GM21390 (cell line): ENCODE results near the gene TCL1A.
A peak's percentile ranks its signal among the peaks of the same experiment; 100 is the strongest.

ENCODE experiments used
- ATAC-seq: cut with Tn5 transposase; IDR thresholded peaks from one replicate; pipeline ENCODE4 v1.9.1; 2021; ENCODE audit not compliant: unreplicated experiment

TCL1A gene

GRCh38 chr14:95707327-95707726 lies 6.6 kb downstream of the TCL1A start:
- ATAC-seq, result no peak

DNA sequence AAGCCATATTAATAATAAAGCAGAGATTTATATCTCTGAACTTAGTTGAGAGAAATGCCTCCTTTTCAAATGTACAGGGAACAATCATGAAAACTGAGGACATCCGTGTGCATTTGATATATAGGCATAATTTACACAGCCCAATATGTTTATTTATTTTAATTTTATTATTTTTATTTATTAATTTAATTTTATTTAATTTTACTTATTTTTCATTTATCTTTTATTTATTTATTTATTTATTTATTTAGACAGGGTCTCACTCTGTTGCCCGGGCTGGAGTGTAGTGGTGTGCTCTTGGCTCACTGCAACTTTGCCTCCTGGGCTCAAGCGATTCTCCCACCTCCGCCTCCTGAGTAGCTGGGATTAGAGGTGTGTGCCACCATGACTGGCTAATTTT lies 8.4 kb downstream of the TCL1A start:
- no peak for ATAC-seq

- no peak for ATAC-seq
Measured at GRCh38 chr14:95703805-95704204, 10.1 kb downstream of the TCL1A start.

DNA sequence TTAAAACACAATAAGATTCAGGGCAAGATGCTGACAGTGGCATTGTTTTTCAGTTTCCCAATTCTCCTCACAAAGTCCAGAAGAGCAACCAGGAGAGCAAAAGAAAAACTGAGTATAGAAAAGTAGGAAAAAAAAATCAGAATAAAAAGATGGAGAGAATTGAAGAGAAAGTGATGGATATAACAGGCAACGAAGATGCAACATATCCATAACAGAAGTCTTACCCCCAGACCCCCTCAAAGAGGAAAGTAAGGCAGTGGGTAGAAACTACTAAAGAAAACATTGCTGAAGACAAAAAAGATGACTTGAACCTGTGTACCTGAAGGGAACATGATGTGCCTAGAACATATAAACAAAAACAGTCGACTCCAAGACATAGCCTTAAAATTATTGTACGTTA lies 10.6 kb downstream of the TCL1A start:
- no peak for ATAC-seq

DNA sequence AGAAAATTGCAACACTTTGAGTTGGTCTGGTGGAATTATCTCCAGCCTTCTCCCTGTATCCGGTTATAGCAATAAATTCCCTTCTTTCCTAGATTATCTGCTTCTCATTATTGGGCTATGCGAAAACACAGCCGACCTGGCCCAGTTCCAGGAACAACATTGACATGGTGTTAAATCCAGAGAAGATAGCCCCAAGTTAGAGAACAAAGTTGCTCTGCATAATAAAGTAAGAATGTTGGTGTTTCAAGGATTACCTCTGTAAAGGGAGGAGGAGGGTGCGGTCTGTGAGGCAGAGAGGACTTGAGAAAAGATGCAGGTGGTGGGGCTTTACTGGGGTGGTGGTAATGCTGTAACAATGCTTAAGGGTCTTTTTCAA lies 12.1 kb downstream of the TCL1A start:
- ATAC-seq, result no peak

DNA sequence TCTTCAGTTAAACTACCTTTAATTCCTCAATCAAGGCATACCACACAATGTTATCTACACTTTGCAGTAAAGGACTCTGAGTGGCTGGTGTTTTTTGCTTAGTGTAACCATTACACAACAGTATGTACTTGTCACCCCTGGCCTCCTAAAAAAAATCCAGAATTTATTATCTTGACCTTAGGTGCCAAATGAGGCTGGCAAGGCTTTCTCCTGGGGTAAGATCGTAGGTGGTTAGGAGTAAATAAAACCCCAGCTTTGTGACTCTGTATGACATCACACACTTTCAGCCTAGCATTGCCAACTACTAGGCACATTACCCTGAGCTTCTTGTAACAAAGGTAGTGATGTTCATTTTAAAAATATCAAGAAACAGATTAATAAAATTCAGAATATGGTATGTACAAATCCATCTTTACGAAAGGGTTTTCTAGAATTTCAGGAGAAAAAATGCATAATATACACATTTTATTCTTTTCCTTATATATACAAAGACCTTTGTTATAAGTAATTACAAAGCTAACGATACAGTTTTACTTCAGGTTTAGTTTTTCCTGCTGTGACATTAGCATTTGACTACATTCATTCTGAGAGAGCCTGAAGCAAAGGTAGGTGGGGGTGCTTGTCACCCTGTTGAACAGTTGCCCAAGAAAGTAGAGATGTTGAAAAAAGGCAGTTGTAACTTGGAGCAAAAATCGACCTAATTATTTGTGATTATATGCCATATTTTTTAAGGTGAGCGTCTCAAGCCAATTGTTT lies 13.5 kb downstream of the TCL1A start:
- ATAC-seq, result no peak

DNA sequence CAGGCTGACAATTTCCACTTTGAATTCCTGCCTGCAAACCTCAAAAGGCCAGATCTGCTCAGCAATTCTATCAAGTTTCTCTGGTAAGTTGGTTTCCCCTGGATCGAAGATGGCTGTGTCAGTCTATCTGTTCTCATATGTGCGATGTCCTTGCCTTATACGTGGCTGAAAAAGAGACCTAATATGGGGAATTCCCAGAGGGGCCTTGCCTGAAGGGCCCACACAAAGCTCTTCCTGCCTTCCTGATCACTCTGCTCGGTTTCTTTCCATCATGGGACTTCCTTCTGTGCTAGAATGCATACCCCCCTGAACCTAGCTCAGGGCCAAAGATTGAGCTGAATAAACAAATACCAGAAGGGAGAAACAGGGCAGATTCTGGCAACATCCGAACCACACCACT lies 14.5 kb downstream of the TCL1A start:
- ATAC-seq, result peak; percentile 51

DNA sequence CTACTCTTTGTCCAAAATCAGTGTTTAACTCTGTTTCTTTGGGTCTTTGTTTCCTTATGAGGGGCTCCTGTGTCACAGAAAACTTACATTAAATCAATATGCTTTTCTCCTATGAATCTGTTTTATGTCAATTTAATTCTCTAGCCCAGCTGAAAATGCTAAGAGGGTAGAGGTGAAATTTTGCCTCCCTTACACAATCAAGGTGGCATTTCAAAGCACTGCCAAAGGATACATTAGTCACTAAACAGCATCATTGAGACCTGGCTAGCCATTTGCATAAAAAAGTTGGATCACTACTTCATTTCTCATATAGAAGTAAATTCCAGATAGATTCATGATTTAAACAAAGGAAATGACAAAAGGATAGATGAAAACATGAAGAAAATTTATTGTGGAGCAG lies 15.6 kb downstream of the TCL1A start:
- no peak for ATAC-seq

DNA sequence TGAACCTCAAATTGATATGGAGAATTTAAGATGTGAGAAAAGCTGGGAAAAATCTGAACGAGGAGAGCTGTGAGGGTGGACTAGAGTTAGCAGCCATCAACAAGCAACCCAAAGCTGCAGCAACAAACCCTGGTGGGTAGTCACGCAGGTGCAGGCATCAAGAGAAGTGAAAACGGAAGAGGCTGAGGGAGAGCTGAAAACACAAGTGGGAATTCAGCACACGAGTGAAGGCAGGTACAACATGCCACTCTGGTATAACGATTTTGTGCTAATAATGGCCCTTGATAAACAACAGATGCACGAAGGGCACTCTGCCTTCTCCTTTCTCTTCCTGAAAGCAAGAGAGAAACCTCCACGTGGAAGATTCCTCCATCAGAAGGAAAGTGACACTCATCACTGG lies 16.2 kb downstream of the TCL1A start:
- ATAC-seq, result peak; percentile 61

GRCh38 chr14:95696741-95697140 lies 17.2 kb downstream of the TCL1A start:
- ATAC-seq, result no peak

GRCh38 chr14:95695913-95696312 lies 18.0 kb downstream of the TCL1A start:
- ATAC-seq, result no peak

DNA sequence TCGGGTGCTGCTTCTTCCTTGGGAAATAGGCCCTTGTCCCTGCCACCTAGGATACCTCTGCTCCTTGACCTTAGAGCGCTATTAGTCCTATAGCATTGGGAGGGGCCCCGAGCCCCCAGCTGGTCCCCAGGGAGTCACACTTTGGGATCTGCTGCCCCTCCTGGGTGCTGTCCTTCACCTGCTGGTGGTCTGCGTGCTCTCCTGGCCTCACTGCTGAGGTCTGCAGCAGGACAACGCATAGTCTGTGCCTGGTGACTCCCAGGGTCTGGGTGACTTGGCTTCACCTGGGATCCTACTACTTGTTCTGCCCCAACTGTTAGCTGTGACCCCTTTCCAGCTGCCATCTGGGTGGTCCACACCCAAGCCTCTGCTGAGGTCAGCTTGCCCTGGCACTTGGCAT lies 18.9 kb downstream of the TCL1A start:
- no peak for ATAC-seq

DNA sequence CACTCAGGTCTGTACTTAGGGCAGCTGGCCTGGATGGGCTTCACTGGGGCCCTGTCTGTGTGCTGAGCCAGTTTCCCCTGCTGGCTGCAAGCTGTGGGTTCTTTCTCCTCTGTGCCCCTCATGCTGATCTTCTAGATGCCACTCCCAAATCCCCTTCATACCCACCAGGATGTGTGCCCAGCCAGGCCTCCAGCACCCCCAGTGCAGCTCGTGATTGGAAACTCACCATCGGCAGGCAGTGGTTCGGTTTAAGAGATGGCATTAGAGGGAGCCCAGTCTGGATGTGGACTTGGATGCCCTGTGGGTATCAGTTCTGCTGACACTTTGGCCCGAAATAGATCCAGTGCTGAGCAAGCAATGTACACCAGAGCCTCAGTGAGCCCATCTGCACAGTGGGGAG lies 21.8 kb downstream of the TCL1A start:
- ATAC-seq, result no peak

- ATAC-seq, result no peak
Measured at GRCh38 chr14:95691591-95691990, 22.3 kb downstream of the TCL1A start.

- no peak for ATAC-seq
Measured at GRCh38 chr14:95690815-95691214, 23.1 kb downstream of the TCL1A start.

GRCh38 chr14:95689441-95689840 lies 24.5 kb downstream of the TCL1A start:
- ATAC-seq, result no peak

- ATAC-seq, result no peak
Measured at GRCh38 chr14:95686935-95687334, 27.0 kb downstream of the TCL1A start.

GRCh38 chr14:95685978-95686922 lies 27.7 kb downstream of the TCL1A start, which contains the start of gene TCL1B:
Gene TCL1B (plus strand): TSS chr14:95686426. CDS start chr14:95686468, 42 bp downstream.
- ATAC-seq, result no peak

DNA sequence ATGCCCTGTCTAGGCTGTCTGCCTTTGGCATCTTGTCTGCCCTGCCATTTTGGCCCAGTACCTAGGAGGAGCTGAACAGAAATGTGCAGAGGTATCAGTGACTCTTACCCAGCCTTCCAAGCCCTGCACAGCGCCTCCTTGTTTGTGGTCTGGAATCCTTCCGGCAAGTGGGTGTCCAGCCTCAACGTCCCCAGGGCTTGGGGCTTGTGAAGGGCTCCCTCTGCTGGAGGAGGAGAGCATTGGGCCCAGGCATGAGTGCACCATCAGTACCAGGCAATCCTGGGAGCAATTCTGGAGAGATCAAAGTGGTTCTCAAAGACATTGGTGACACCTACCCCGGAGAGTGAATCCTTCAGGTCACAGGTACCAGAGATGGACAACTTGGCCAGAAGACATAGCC lies 30.1 kb downstream of the TCL1A start:
- ATAC-seq, result peak; percentile 69

DNA sequence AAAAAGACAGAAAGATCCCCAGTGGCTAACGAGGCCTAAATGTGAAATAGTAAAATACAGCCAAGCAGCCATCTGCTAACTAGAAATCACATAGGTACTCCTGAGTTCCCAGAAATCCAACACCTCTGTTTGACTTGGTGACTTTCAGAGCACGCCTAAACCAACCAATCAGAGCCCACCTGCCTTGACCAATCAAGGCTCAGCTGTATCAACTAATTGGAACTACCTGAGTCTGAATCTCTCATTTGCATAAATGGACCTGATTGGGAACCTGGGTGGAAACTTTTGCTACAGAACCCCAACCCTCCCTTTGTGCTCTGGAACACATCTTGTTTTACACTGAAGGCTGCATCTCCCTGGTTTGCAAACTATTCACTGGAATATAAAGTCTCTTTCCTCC lies 32.8 kb downstream of the TCL1A start:
- no peak for ATAC-seq

DNA sequence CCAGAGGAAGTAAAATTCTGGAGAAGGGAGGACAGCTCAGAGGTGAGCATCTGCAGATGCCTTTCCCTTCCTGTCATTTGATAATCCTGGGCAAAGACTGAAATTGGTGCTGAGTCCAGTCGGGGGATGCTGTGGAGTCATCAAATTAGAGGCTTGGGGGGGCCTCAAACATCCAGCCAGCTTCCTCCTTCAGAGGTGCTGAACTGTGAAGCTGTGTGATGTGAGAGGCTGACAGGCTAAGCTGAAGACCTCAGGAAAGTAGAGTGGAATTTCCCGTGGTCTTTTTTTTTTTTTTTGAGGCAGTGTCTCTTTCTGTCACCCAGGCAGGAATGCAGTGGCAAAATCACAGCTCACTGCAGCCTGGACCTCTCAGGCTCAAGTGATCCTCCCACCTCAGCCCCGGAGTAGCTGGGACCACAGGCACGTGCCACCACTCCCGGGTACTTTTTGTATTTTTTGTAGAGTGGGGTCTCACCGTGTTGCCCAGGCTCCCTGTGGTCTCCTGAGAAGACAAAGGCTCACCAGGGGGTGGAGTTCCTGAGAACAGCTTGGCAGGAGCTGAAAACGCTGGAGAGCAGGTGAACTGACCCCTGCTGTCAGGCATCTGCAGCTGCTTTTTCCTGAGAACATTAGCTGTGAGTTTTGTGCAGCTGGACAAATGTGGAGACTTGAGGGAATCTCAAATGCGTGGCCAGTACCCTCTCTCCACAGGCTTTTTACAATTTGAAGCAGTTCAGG lies 33.8 kb downstream of the TCL1A start:
- no peak for ATAC-seq
